ENCODE results near the gene GRXCR2.

DNA sequence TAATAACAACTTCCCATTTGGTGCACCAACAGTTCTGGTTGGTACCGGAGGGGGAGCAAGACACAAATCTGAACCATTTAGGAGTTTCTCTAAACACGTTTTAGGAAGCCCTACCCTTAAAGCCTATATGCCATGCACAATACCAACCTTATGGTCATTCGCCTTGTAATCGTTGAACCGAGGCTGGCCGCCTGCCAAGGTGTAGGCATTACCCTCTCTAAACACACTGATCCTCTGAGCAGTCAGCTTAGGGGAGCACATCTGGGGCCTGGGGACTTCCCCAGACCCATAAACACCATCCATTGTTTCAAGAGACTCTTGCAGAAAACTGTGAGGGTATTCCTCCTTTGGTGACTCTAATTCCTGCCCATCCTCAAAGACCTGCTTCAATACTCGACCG, 328 bp downstream of the GRXCR2 start:
- no peak for TF ChIP-seq CTCF (conservative IDR thresholded peaks at IDR 0.05)
- no peak for TF ChIP-seq ZFX (IDR thresholded peaks at IDR 0.05)
